OCI-LY1 (cell line): Measurements from ENCODE around the gene ASB7.
A peak's percentile ranks its signal among the peaks of the same experiment; 100 is the strongest.

Experiments used
- H2AFZ ChIP-seq: fragments of 200-600 bp; sonication (generic), shearing (Covaris generic); 2 replicates; pipeline ENCODE4 v1.6.0; 2014; ENCODE audit warnings: antibody characterized with exemption, mild to moderate bottlenecking, low read length
- H3F3A ChIP-seq: fragments of 200-600 bp; sonication (generic), shearing (Covaris generic); 2 replicates; pipeline ENCODE4 v1.6.0; 2014; ENCODE audit warnings: mild to moderate bottlenecking, antibody characterized with exemption, low read length, moderate library complexity; ENCODE audit not compliant: insufficient read depth
- H3K27ac ChIP-seq: fragments of 200-600 bp; sonication (generic); 2 replicates; pipeline ENCODE4 v1.5.1; 2014; ENCODE audit warnings: low read length, mixed run types, mild to moderate bottlenecking, low read depth; ENCODE audit not compliant: poor library complexity, severe bottlenecking
- H3K27me3 ChIP-seq: fragments of 200-600 bp; sonication (generic); 2 replicates; pipeline ENCODE4 v1.6.0; 2014; ENCODE audit warnings: antibody characterized with exemption, mild to moderate bottlenecking, low read length, moderate library complexity; ENCODE audit not compliant: insufficient read depth
- H3K36me3 ChIP-seq: fragments of 200-600 bp; sonication (generic); 2 replicates; pipeline ENCODE4 v1.6.1; 2014; ENCODE audit warnings: mild to moderate bottlenecking, antibody characterized with exemption, low read length, moderate library complexity, mixed read lengths; ENCODE audit not compliant: insufficient read depth
- H3K4me1 ChIP-seq: fragments of 200-600 bp; sonication (generic); 2 replicates; pipeline ENCODE4 v1.5.1; 2014; ENCODE audit warnings: mild to moderate bottlenecking, low read length, moderate library complexity; ENCODE audit not compliant: insufficient read depth, severe bottlenecking
- H3K4me2 ChIP-seq: fragments of 200-600 bp; sonication (generic), shearing (Covaris generic); 2 replicates; pipeline ENCODE4 v1.6.1; 2014; ENCODE audit warnings: low read length
- H3K4me3 ChIP-seq: fragments of 200-600 bp; sonication (generic); 2 replicates; pipeline ENCODE4 v1.5.1; 2014; ENCODE audit warnings: low read length, low read depth, mild to moderate bottlenecking, mixed read lengths; ENCODE audit not compliant: poor library complexity, severe bottlenecking
- H3K79me2 ChIP-seq: fragments of 200-600 bp; shearing (Covaris generic); 2 replicates; pipeline ENCODE4 v1.6.1; 2016; ENCODE audit warnings: mixed run types, low read length, mixed read lengths; ENCODE audit not compliant: insufficient read depth
- H3K9ac ChIP-seq: fragments of 200-600 bp; sonication (generic), shearing (Covaris generic); 2 replicates; pipeline ENCODE4 v1.6.1; 2014; ENCODE audit warnings: mild to moderate bottlenecking, low read length, mixed read lengths
- H3K9me2 ChIP-seq: fragments of 200-600 bp; sonication (generic), shearing (Covaris generic); 2 replicates; pipeline ENCODE4 v1.6.1; 2014; ENCODE audit warnings: low read depth, mild to moderate bottlenecking, low read length, mixed read lengths
- H3K9me3 ChIP-seq: fragments of 200-600 bp; shearing (Covaris generic); 2 replicates; pipeline ENCODE4 v1.6.1; 2014; ENCODE audit warnings: low read length, mixed read lengths
- H4K20me1 ChIP-seq: fragments of 200-600 bp; sonication (generic), shearing (Covaris generic); 2 replicates; pipeline ENCODE4 v1.6.0; 2016; ENCODE audit warnings: mild to moderate bottlenecking, low read length; ENCODE audit not compliant: insufficient read depth
- EZH2 ChIP-seq: fragments of 200-600 bp; sonication (generic), shearing (Covaris generic); IDR thresholded peaks from 2 replicates; pipeline ENCODE4 v1.8.0; 2017; ENCODE audit warnings: borderline replicate concordance, mixed run types, mild to moderate bottlenecking, antibody characterized with exemption, low read length, moderate library complexity, mixed read lengths
- TF ChIP-seq, protein P1 (sequence below): fragments of 200-600 bp; sonication (generic), shearing (Covaris generic); IDR thresholded peaks from 2 replicates; pipeline ENCODE4 v1.5.1; 2017; ENCODE audit warnings: mild to moderate bottlenecking, antibody characterized with exemption, low read length, moderate library complexity, mixed read lengths

The ASB7 gene

GRCh38 chr15:100602823-100603393 is 519 bp downstream of the ASB7 start:
- Histone ChIP-seq H3K9ac (peak overlapping the region; percentile 89), H3K36me3 (peaks cover 11% of the 10 kb centered on the region; the same call in 1 of the 2 replicates), H3K27ac (peak overlapping the region; percentile 60), H3F3A (no peaks in the 10 kb centered on the region), H3K4me2 (peak overlapping the region; percentile 82), H3K79me2 (peaks cover 46% of the 10 kb centered on the region), H2AFZ (peak overlapping the region; percentile 72; the same call in 1 of the 2 replicates), H3K27me3 (no peaks in the 10 kb centered on the region), H3K4me3 (peak overlapping the region; percentile 94), H4K20me1 (no peaks in the 10 kb centered on the region), H3K9me2 (no peaks in the 10 kb centered on the region), H3K9me3 (no peaks in the 10 kb centered on the region), H3K4me1 (peaks cover 35% of the 10 kb centered on the region)
- TF ChIP-seq EZH2 = no peak
- TF ChIP-seq, protein P1, sequence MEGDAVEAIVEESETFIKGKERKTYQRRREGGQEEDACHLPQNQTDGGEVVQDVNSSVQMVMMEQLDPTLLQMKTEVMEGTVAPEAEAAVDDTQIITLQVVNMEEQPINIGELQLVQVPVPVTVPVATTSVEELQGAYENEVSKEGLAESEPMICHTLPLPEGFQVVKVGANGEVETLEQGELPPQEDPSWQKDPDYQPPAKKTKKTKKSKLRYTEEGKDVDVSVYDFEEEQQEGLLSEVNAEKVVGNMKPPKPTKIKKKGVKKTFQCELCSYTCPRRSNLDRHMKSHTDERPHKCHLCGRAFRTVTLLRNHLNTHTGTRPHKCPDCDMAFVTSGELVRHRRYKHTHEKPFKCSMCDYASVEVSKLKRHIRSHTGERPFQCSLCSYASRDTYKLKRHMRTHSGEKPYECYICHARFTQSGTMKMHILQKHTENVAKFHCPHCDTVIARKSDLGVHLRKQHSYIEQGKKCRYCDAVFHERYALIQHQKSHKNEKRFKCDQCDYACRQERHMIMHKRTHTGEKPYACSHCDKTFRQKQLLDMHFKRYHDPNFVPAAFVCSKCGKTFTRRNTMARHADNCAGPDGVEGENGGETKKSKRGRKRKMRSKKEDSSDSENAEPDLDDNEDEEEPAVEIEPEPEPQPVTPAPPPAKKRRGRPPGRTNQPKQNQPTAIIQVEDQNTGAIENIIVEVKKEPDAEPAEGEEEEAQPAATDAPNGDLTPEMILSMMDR = no peak

DNA sequence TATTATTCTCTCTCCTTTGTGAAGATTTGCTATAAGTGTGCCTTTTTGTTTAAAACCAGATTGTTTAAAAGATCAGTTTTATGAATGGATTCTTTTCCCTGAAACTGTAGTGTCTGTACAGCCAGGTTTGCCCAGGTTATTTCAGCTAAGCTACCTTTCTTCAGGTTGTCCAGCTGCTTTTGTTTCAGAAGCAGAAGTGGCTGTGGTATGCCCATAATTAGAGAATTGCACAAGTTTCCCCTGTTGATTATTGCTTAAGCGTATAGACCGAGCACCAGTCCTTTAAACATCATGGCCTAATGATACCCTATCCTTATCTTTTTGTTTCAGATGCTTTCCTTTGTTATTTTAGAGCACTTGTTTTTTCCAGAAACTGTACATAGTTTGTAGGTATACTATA is 10.2 kb downstream of the ASB7 start:
- Histone ChIP-seq H3K9me2 (no peaks in the 10 kb centered on the region), H3K4me1 (no peaks in the 10 kb centered on the region), H3K27me3 (no peaks in the 10 kb centered on the region), H3K79me2 (no peaks in the 10 kb centered on the region), H3K27ac (no peak overlapping the region), H3K9me3 (no peaks in the 10 kb centered on the region), H3K36me3 (peaks cover 49% of the 10 kb centered on the region), H3F3A (no peaks in the 10 kb centered on the region; the same call in 1 of the 2 replicates), H4K20me1 (no peaks in the 10 kb centered on the region), H3K4me3 (no peak overlapping the region), H3K9ac (no peak overlapping the region), H2AFZ (no peak overlapping the region), H3K4me2 (no peak overlapping the region)
- TF ChIP-seq, protein P1 = no peak
- no peak for TF ChIP-seq EZH2

DNA sequence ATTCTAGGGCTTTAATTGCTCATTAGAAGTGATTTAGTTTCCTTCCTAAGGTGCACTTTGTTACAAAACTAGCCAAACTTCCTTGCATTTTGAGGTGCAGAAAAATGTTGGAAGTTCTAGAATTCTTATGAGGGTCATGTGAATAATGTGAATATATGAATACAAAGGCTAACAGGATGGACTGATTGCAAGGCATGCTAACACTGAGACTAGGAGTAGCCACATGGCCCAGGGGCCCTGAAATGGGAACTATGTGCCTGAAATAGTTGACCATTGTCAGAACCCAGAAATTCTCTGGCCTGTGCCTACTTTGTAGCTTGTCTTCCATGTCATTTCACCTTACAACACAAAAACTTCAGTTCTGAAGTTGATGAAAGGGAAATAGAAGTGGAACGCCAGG is 10.8 kb downstream of the ASB7 start:
- H3F3A ChIP-seq = no peaks in the 10 kb centered on the region; the same call in 1 of the 2 replicates
- no peak overlapping the region for H3K4me2 ChIP-seq
- H3K27ac ChIP-seq = no peak overlapping the region
- no peak overlapping the region for H3K9ac ChIP-seq
- H3K79me2 ChIP-seq = no peaks in the 10 kb centered on the region
- no peaks in the 10 kb centered on the region for H4K20me1 ChIP-seq
- no peaks in the 10 kb centered on the region for H3K4me1 ChIP-seq
- no peak overlapping the region for H2AFZ ChIP-seq
- H3K27me3 ChIP-seq = no peaks in the 10 kb centered on the region
- peaks cover 44% of the 10 kb centered on the region for H3K36me3 ChIP-seq
- H3K4me3 ChIP-seq = no peak overlapping the region
- TF ChIP-seq, protein P1 = no peak
- TF ChIP-seq EZH2 = no peak
- no peaks in the 10 kb centered on the region for H3K9me2 ChIP-seq
- H3K9me3 ChIP-seq = no peaks in the 10 kb centered on the region
